ENCODE measurements around the gene SHFL. TPM values are rescaled to one million over a fixed set of nuclear protein-coding genes. Genes with fewer than 3 reads are reported as not detected.

The SHFL gene
- 5.0 and 5.5 TPM in 2 replicates for total RNA-seq

- DNase-seq (ENCODE audit: low read depth) = peak; percentile 33
- peak within 1 kb of the TSS; percentile 84 for H3K4me3 ChIP-seq (ENCODE audit: low read depth, low read length)
- no peak for TF ChIP-seq CTCF (IDR thresholded peaks at IDR 0.05; ENCODE audit: insufficient read depth, low read length, severe bottlenecking)
- FAIRE-seq = no peak
- H3K27me3 ChIP-seq (ENCODE audit: control insufficient read depth, insufficient read depth, low read length) = no peaks in the 10 kb centered on the region
- H3K36me3 ChIP-seq (ENCODE audit: control insufficient read depth, insufficient read depth, low read length) = peaks cover 3% of the 10 kb centered on the region
Measured at GRCh38 chr19:10085641-10086590, at the start of gene SHFL. Gene SHFL (plus strand): TSS chr19:10086317. CDS start chr19:10086428, 111 bp downstream.

GRCh38 chr19:10036601-10037071, 49.5 kb upstream of the SHFL start:
- Histone ChIP-seq H3K36me3 (ENCODE audit: control insufficient read depth, insufficient read depth, low read length) (no peaks in the 10 kb centered on the region), H3K27me3 (ENCODE audit: control insufficient read depth, insufficient read depth, low read length) (peaks cover 1% of the 10 kb centered on the region), H3K4me3 (ENCODE audit: low read depth, low read length) (no peak overlapping the region)
- FAIRE-seq (no peak), DNase-seq (ENCODE audit: low read depth) (no peak)
- no peak for TF ChIP-seq CTCF (IDR thresholded peaks at IDR 0.05; ENCODE audit: insufficient read depth, low read length, severe bottlenecking)

- no peak overlapping the region for H3K4me3 ChIP-seq (ENCODE audit: low read depth, low read length)
- FAIRE-seq (no peak), DNase-seq (ENCODE audit: low read depth) (no peak)
- TF ChIP-seq CTCF (IDR thresholded peaks at IDR 0.05; ENCODE audit: insufficient read depth, low read length, severe bottlenecking) = no peak
- H3K27me3 ChIP-seq (ENCODE audit: control insufficient read depth, insufficient read depth, low read length) = peaks cover under 1% of the 10 kb centered on the region
- no peaks in the 10 kb centered on the region for H3K36me3 ChIP-seq (ENCODE audit: control insufficient read depth, insufficient read depth, low read length)
Measured at GRCh38 chr19:10037367-10037766, 48.8 kb upstream of the SHFL start.

- TF ChIP-seq CTCF (IDR thresholded peaks at IDR 0.05; ENCODE audit: insufficient read depth, low read length, severe bottlenecking) = no peak
- FAIRE-seq (no peak), DNase-seq (ENCODE audit: low read depth) (no peak)
- Histone ChIP-seq H3K27me3 (ENCODE audit: control insufficient read depth, insufficient read depth, low read length) (no peaks in the 10 kb centered on the region), H3K4me3 (ENCODE audit: low read depth, low read length) (no peak overlapping the region), H3K36me3 (ENCODE audit: control insufficient read depth, insufficient read depth, low read length) (no peaks in the 10 kb centered on the region)
Measured at GRCh38 chr19:10037809-10038208, 48.3 kb upstream of the SHFL start.

GRCh38 chr19:10043286-10043927, 42.7 kb upstream of the SHFL start:
- no peaks in the 10 kb centered on the region for H3K27me3 ChIP-seq (ENCODE audit: control insufficient read depth, insufficient read depth, low read length)
- H3K4me3 ChIP-seq (ENCODE audit: low read depth, low read length) = no peak overlapping the region
- no peak for TF ChIP-seq CTCF (IDR thresholded peaks at IDR 0.05; ENCODE audit: insufficient read depth, low read length, severe bottlenecking)

More at GRCh38 chr19:10043286-10043927, 42.7 kb upstream of the SHFL start:
- H3K36me3 ChIP-seq (ENCODE audit: control insufficient read depth, insufficient read depth, low read length) = no peaks in the 10 kb centered on the region
- FAIRE-seq (no peak), DNase-seq (ENCODE audit: low read depth) (no peak)
